Stimulated activated CD4-positive, alpha-beta T cell treated with anti-CD3 and anti-CD28 coated beads, TNF-alpha, amount 100 ng/mL, for 4 hours (primary cell): Measurements from ENCODE around the gene DSCAM.

ENCODE experiments used
- DNase-seq, 3 experiments: peaks; one replicate each; pipeline ENCODE4 v3.0.0-alpha.2; 2020; ENCODE audit warnings: low read depth in 3 of 3

Gene DSCAM

GRCh38 chr21:39980241-39980820, 866.6 kb downstream of the DSCAM start:
- DNase-seq: no peak

- no peak for DNase-seq
Measured at GRCh38 chr21:39979321-39979720, 867.6 kb downstream of the DSCAM start.

GRCh38 chr21:39976800-39977199, 870.2 kb downstream of the DSCAM start:
- DNase-seq: no peak

- DNase-seq: no peak
Measured at GRCh38 chr21:39972976-39973770, 873.8 kb downstream of the DSCAM start.

- DNase-seq: no peak
Measured at GRCh38 chr21:39972471-39972870, 874.5 kb downstream of the DSCAM start.

- no peak for DNase-seq
Measured at GRCh38 chr21:39971956-39972355, 875.0 kb downstream of the DSCAM start.

GRCh38 chr21:39969691-39970364, 877.1 kb downstream of the DSCAM start:
- DNase-seq: no peak

- DNase-seq: no peak
Measured at GRCh38 chr21:39968010-39968409, 878.9 kb downstream of the DSCAM start.

GRCh38 chr21:39966786-39967185, 880.2 kb downstream of the DSCAM start:
- no peak for DNase-seq

GRCh38 chr21:39965026-39965425, 881.9 kb downstream of the DSCAM start:
- DNase-seq: no peak

GRCh38 chr21:39961251-39961650, 885.7 kb downstream of the DSCAM start:
- DNase-seq: no peak
